ENCODE results near the gene THAP5.

THAP5 gene

GRCh38 chr7:108569381-108570145 lies at the start of gene THAP5, which contains the start of gene DNAJB9:
Gene THAP5, minus strand, starts transcription at chr7:108569706. Its CDS starts 137 bp downstream, at chr7:108569569.
Gene DNAJB9, plus strand, starts transcription at chr7:108569874. Its CDS starts 1,853 bp downstream, at chr7:108571727.
- H3K27me3 ChIP-seq (ENCODE audit: insufficient read depth, low read length) = no peaks in the 10 kb centered on the region
- peak within 1 kb of the TSS; percentile 87 for H3K4me3 ChIP-seq (ENCODE audit: low read length)
- H2AFZ ChIP-seq (ENCODE audit: low read depth, low read length) = peak within 1 kb of the TSS; percentile 55
- no peaks in the 10 kb centered on the region for H3K9me3 ChIP-seq (ENCODE audit: low read length)
- peaks cover 17% of the 10 kb centered on the region for H3K4me1 ChIP-seq (ENCODE audit: insufficient read depth, low read length)
- peaks cover 26% of the 10 kb centered on the region for H3K36me3 ChIP-seq (ENCODE audit: insufficient read depth, low read length)

DNA sequence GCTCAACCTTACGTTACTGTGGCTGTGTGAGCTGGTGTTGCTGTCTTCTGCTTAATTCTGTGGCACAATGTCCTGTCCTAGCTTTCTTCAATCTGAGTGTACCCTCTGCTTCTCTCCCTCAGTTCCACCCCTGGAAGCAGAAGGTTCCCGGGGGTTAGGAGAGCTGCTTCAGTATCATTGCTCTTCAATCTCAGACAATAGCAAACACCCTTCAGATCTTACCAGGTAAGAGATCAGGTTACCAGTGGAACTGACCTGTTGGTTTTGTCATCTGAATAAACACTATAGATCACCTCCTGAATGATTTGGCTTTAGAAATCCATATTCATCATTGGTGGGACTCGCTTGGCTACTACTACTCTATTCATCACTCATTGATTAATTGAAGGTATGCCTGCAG lies 48.5 kb upstream of the THAP5 start:
- no peaks in the 10 kb centered on the region for H3K27me3 ChIP-seq (ENCODE audit: insufficient read depth, low read length)
- no peak overlapping the region for H3K4me3 ChIP-seq (ENCODE audit: low read length)
- H3K9me3 ChIP-seq (ENCODE audit: low read length) = no peaks in the 10 kb centered on the region
- no peaks in the 10 kb centered on the region for H3K36me3 ChIP-seq (ENCODE audit: insufficient read depth, low read length)
- no peak overlapping the region for H2AFZ ChIP-seq (ENCODE audit: low read depth, low read length)
- peaks cover under 1% of the 10 kb centered on the region for H3K4me1 ChIP-seq (ENCODE audit: insufficient read depth, low read length)

- no peaks in the 10 kb centered on the region for H3K9me3 ChIP-seq (ENCODE audit: low read length)
- H3K4me3 ChIP-seq (ENCODE audit: low read length) = no peak overlapping the region
- no peaks in the 10 kb centered on the region for H3K36me3 ChIP-seq (ENCODE audit: insufficient read depth, low read length)
- H3K4me1 ChIP-seq (ENCODE audit: insufficient read depth, low read length) = peaks cover 9% of the 10 kb centered on the region
- no peak overlapping the region for H2AFZ ChIP-seq (ENCODE audit: low read depth, low read length)
- no peaks in the 10 kb centered on the region for H3K27me3 ChIP-seq (ENCODE audit: insufficient read depth, low read length)
Measured at GRCh38 chr7:108614896-108615295, 45.4 kb upstream of the THAP5 start.

DNA sequence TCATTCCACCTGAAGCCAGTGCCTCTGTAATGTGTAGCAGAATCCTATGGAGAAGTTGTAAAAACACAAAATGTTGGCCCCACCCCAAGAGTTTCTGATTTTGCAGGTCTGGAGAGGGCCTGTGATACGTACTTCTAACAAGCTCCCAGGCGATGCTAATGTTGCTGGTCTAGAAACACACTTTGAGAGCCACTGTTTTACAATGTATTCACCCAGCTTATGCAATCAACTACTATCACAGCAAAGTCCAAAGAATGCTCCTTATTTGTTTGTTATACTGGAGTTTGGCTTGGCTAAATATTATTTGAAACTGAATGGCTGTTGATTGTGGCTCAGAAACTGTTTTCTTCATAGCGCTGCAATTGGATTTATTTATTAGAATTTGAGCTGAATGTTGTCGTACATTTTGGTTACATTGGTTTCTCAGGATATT lies 44.5 kb upstream of the THAP5 start:
- Histone ChIP-seq H3K4me1 (ENCODE audit: insufficient read depth, low read length) (peaks cover 9% of the 10 kb centered on the region), H3K9me3 (ENCODE audit: low read length) (no peaks in the 10 kb centered on the region), H3K27me3 (ENCODE audit: insufficient read depth, low read length) (no peaks in the 10 kb centered on the region), H3K36me3 (ENCODE audit: insufficient read depth, low read length) (no peaks in the 10 kb centered on the region), H2AFZ (ENCODE audit: low read depth, low read length) (peak overlapping the region; percentile 49), H3K4me3 (ENCODE audit: low read length) (no peak overlapping the region)

DNA sequence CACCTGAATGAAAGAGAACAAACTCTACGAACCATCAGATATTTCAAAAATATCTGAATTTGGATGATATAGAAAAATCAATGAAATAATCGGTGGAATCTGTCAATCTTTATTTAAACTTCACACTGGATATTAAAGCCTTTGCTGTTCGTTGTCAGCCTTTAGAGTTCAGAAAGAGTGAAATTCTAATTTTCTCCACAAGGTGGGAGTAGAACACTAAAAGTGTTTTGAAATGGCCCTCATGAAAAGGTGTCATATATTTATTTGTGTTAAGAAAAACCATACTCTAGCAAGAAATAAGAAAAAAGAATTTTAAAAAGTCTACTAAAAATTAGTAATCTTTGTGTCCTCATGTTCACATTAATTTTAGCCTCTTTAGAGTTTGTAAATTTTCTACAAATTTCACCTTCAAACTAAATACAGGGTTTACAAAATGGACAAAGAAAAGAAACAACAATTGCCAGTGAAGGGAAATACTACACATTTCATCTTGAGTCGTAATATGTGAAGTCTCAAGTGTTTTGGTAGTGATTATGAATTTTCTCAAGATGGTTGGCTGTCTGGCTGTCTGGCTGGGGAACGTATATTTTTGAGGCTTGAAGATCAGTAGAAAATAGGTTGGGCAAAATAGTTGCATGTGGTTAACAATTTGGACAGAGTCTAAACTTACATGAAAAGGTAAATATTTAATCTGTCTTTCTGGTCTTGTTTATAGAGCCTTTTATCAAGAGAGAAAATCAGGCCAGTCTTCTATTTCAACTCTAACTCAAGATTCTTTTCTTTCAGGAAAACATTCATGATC lies 43.8 kb upstream of the THAP5 start:
- Histone ChIP-seq H3K27me3 (ENCODE audit: insufficient read depth, low read length) (no peaks in the 10 kb centered on the region), H3K9me3 (ENCODE audit: low read length) (no peaks in the 10 kb centered on the region), H3K4me3 (ENCODE audit: low read length) (no peak overlapping the region), H3K4me1 (ENCODE audit: insufficient read depth, low read length) (peaks cover 9% of the 10 kb centered on the region), H3K36me3 (ENCODE audit: insufficient read depth, low read length) (no peaks in the 10 kb centered on the region), H2AFZ (ENCODE audit: low read depth, low read length) (peak overlapping the region; percentile 49)

- H3K9me3 ChIP-seq (ENCODE audit: low read length) = no peaks in the 10 kb centered on the region
- no peaks in the 10 kb centered on the region for H3K27me3 ChIP-seq (ENCODE audit: insufficient read depth, low read length)
- peaks cover 9% of the 10 kb centered on the region for H3K4me1 ChIP-seq (ENCODE audit: insufficient read depth, low read length)
- no peak overlapping the region for H3K4me3 ChIP-seq (ENCODE audit: low read length)
- no peaks in the 10 kb centered on the region for H3K36me3 ChIP-seq (ENCODE audit: insufficient read depth, low read length)
- no peak overlapping the region for H2AFZ ChIP-seq (ENCODE audit: low read depth, low read length)
Measured at GRCh38 chr7:108611268-108611667, 41.8 kb upstream of the THAP5 start.

DNA sequence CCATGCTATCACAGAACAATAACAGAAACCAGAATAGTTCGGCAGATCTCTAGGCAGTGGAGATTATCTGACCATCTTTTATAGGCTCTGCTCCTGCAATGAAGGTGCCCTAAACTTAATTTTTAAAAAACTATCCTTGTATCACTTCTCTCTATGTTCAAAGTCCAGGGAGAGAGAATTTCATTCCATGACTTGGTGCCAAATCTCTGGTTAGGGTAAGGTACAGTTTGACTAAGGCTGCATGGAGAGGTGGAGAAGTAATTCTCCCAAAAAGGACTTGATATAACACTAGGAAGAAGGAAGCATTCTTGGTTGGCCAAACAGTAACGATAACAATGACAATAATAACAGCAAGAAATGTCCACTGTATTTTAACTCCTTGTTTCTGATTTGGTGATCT lies 40.1 kb upstream of the THAP5 start:
- no peaks in the 10 kb centered on the region for H3K9me3 ChIP-seq (ENCODE audit: low read length)
- H3K36me3 ChIP-seq (ENCODE audit: insufficient read depth, low read length) = no peaks in the 10 kb centered on the region
- H2AFZ ChIP-seq (ENCODE audit: low read depth, low read length) = no peak overlapping the region
- no peak overlapping the region for H3K4me3 ChIP-seq (ENCODE audit: low read length)
- H3K4me1 ChIP-seq (ENCODE audit: insufficient read depth, low read length) = peaks cover 9% of the 10 kb centered on the region
- H3K27me3 ChIP-seq (ENCODE audit: insufficient read depth, low read length) = no peaks in the 10 kb centered on the region

DNA sequence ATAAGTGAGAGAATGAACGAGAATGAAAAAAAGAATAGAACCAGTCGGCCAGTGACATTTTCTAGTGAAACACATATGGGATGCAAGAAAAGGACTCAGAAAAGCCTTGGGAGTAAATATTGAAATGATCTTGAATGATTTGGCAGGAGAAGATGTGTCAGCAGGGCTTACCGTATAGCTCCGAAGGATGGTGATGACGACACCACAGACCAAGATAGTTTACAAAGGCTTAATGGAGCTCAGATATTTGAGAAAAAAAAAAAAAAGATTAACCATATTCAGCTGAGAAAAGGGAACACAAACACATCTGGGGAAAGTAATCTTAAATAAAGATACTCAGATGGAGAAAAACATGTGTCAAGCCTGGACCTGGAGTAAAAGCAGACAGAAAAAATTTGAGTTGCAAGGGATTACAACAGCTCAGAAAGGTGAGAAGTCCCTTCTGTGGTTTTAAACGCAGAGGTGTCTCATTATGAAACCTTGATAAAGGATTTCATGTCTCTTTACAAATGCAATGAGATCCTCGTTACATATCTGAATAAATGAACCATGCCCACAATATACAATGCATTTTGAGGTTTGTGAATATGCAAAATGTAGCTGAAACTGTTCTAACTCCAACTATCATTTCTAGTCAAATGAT lies 36.2 kb upstream of the THAP5 start:
- Histone ChIP-seq H3K4me3 (ENCODE audit: low read length) (no peak overlapping the region), H2AFZ (ENCODE audit: low read depth, low read length) (no peak overlapping the region), H3K27me3 (ENCODE audit: insufficient read depth, low read length) (no peaks in the 10 kb centered on the region), H3K4me1 (ENCODE audit: insufficient read depth, low read length) (peaks cover 15% of the 10 kb centered on the region), H3K36me3 (ENCODE audit: insufficient read depth, low read length) (no peaks in the 10 kb centered on the region), H3K9me3 (ENCODE audit: low read length) (no peaks in the 10 kb centered on the region)

DNA sequence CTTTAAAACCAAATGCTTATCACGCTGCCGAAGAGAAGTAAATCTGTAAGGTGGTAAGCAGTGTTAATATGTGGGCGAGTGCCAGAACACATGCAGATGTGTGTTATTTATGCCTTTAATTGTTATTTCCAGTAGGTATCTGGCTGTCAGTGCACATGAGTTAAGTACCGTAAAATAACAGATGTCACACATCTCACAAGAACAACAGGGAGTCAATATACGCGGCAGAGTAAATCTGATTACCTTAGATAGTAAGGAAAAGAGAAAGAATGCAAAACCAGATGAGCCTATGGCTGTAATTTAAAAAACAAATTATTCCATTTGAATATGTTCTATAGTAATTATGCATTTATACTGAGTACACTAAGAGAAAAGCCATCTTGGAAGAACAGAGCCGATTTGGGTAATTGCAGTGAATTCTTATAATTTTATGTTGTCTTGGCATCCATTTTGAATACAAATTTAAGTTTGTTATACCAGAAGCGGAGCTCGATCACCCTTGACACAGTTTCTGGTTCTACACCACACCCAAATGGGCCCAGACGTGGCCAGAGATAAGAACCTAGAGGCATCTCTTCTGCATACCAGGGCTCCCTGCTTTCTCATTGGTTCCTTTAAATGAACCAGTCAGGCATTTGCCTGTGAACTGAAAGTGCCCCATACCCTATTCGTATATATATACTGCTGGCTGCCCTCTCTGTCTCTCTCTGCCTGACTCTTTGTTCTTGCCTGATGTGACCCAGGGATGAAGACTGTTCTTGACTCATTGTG lies 35.0 kb upstream of the THAP5 start:
- no peaks in the 10 kb centered on the region for H3K9me3 ChIP-seq (ENCODE audit: low read length)
- no peak overlapping the region for H3K4me3 ChIP-seq (ENCODE audit: low read length)
- peaks cover 15% of the 10 kb centered on the region for H3K4me1 ChIP-seq (ENCODE audit: insufficient read depth, low read length)
- no peak overlapping the region for H2AFZ ChIP-seq (ENCODE audit: low read depth, low read length)
- no peaks in the 10 kb centered on the region for H3K27me3 ChIP-seq (ENCODE audit: insufficient read depth, low read length)
- no peaks in the 10 kb centered on the region for H3K36me3 ChIP-seq (ENCODE audit: insufficient read depth, low read length)

GRCh38 chr7:108603656-108604306 lies 34.3 kb upstream of the THAP5 start:
- Histone ChIP-seq H3K4me1 (ENCODE audit: insufficient read depth, low read length) (peaks cover 22% of the 10 kb centered on the region), H3K9me3 (ENCODE audit: low read length) (no peaks in the 10 kb centered on the region), H2AFZ (ENCODE audit: low read depth, low read length) (no peak overlapping the region), H3K27me3 (ENCODE audit: insufficient read depth, low read length) (no peaks in the 10 kb centered on the region), H3K4me3 (ENCODE audit: low read length) (no peak overlapping the region), H3K36me3 (ENCODE audit: insufficient read depth, low read length) (no peaks in the 10 kb centered on the region)

GRCh38 chr7:108600399-108600798 lies 30.9 kb upstream of the THAP5 start:
- no peaks in the 10 kb centered on the region for H3K9me3 ChIP-seq (ENCODE audit: low read length)
- H2AFZ ChIP-seq (ENCODE audit: low read depth, low read length) = no peak overlapping the region
- H3K4me1 ChIP-seq (ENCODE audit: insufficient read depth, low read length) = peaks cover 45% of the 10 kb centered on the region
- H3K4me3 ChIP-seq (ENCODE audit: low read length) = no peak overlapping the region
- H3K27me3 ChIP-seq (ENCODE audit: insufficient read depth, low read length) = no peaks in the 10 kb centered on the region
- no peaks in the 10 kb centered on the region for H3K36me3 ChIP-seq (ENCODE audit: insufficient read depth, low read length)

DNA sequence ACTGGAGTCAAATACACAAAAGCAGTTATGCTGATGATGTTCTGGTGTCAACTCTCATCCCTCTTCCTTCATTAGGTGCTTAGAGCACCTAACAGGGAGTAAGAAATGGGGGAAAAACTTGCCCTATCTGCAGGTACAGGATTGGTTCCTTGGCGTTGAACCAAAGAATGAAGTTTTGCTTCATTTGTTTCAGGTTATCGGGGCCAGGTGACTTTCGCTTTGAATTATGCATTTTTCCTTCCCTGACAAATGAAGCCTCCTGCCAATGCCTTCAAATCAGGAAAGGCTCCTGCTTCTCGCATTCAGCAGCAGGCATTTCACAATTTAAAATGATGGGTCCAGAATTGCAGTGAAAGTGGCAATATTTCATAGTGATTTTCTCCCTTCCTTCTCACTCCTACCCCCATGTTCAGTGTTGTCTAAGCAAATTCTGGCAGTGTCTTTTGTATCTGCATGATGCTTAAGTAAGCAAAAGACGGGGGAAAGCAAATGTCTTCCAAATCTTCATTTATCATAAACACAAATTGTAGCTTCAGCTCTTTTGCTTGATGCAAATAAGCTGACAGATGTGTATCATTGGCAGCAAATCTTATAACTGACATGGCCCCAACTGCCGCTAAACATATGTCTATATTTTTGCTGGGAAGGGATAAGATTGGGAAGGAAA lies 29.5 kb upstream of the THAP5 start:
- H2AFZ ChIP-seq (ENCODE audit: low read depth, low read length) = no peak overlapping the region
- no peaks in the 10 kb centered on the region for H3K27me3 ChIP-seq (ENCODE audit: insufficient read depth, low read length)
- H3K4me1 ChIP-seq (ENCODE audit: insufficient read depth, low read length) = peaks cover 42% of the 10 kb centered on the region
- H3K9me3 ChIP-seq (ENCODE audit: low read length) = no peaks in the 10 kb centered on the region
- H3K4me3 ChIP-seq (ENCODE audit: low read length) = peak overlapping the region; percentile 1
- no peaks in the 10 kb centered on the region for H3K36me3 ChIP-seq (ENCODE audit: insufficient read depth, low read length)
